Neural cell (in vitro differentiated cells): ENCODE measurements around the gene SLC66A2.
"Not testable (repeated sequence)": the region's sequence is repeated elsewhere in the genome, so short reads cannot be mapped to it uniquely, and the experiment has no call there.

Experiments used
- CTCF ChIP-seq: fragments of 450-650 bp; IDR thresholded peaks from 2 replicates; pipeline ENCODE4 v1.5.1; 2014; ENCODE audit warnings: antibody characterized with exemption, mild to moderate bottlenecking, moderate library complexity; ENCODE audit not compliant: poor library complexity, severe bottlenecking
- EP300 ChIP-seq: fragments of 450-650 bp; conservative IDR thresholded peaks from 2 replicates; pipeline ENCODE4 v1.6.1; 2014; ENCODE audit warnings: antibody characterized with exemption, mild to moderate bottlenecking, moderate library complexity; ENCODE audit not compliant: poor library complexity, severe bottlenecking
- EZH2 ChIP-seq: fragments of 200-600, 300-800 bp; shearing (Covaris generic), sonication (generic); IDR thresholded peaks from 2 replicates; pipeline ENCODE4 v1.6.1; 2014; ENCODE audit warnings: antibody characterized with exemption, low read length, borderline replicate concordance, mild to moderate bottlenecking; ENCODE audit not compliant: insufficient read depth, poor library complexity, severe bottlenecking
- MXI1 ChIP-seq: fragments of 450-650 bp; conservative IDR thresholded peaks from 2 replicates; pipeline ENCODE4 v1.6.1; 2014; ENCODE audit warnings: antibody characterized with exemption, mild to moderate bottlenecking; ENCODE audit not compliant: poor library complexity, severe bottlenecking
- POLR2AphosphoS5 ChIP-seq: IDR thresholded peaks from 2 replicates; pipeline ENCODE4 v1.6.1; 2012
- RAD21 ChIP-seq: fragments of 450-650 bp; conservative IDR thresholded peaks from 2 replicates; pipeline ENCODE4 v1.6.1; 2014; ENCODE audit warnings: antibody characterized with exemption, mild to moderate bottlenecking, moderate library complexity
- REST ChIP-seq: IDR thresholded peaks from 2 replicates; pipeline ENCODE4 v1.6.1; 2012; ENCODE audit warnings: borderline replicate concordance
- TAF1 ChIP-seq: IDR thresholded peaks from 2 replicates; pipeline ENCODE4 v1.6.1; 2012; ENCODE audit warnings: low read depth

- not testable (repeated sequence) for TF ChIP-seq CTCF, EZH2, REST, TAF1, POLR2AphosphoS5, RAD21, EP300, MXI1
These were observed 8.8 kb upstream of the SLC66A2 start for GRCh38 chr18:79960161-79960801.
